ENCODE results near the gene TRIM54. TPM values are rescaled to one million over a fixed set of nuclear protein-coding genes. Genes with fewer than 3 reads are reported as not detected.

The TRIM54 gene
- total and polyA plus RNA-seq, 9 of the 15 experiments (the other 6 are each of a cell fraction or from before 2014, with no cell fraction given): not detected

DNA sequence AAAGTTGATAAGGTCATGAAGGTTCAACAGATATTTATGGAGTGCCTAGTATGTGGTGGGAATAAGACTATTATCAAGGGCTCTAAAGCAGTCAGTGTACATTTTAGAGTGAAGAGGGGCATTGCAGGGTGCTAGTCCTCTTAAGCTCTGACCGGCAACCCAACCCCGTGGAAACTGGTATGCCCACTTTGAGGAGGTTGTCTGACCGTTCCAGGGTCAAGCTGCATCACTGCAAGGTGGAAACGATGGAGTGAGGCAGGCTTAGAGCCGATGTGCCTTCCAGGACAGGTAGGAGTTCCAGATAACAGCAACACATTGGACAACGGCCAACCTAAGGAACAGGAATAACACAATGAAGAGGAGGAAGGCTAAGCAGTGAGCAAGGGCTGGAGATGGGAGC is 27.4 kb downstream of the TRIM54 start:
- H3K36me3 ChIP-seq (ENCODE audit: control insufficient read depth, insufficient read depth, low read length): peaks cover 20% of the 10 kb centered on the region; the same call in 2 of the 3 replicates
- H3K4me3 ChIP-seq: no peak overlapping the region
- H3K79me2 ChIP-seq (ENCODE audit: control insufficient read depth, insufficient read depth, low read length): no peaks in the 10 kb centered on the region
- no peak overlapping the region for H3K9ac ChIP-seq (ENCODE audit: insufficient read depth in 1 of 2, low read depth in 2 of 2, low read length in 2 of 2)
- no peak overlapping the region for H3K4me2 ChIP-seq (ENCODE audit: insufficient read depth, low read length)
- H3K9me3 ChIP-seq (replicated peaks; ENCODE audit: control insufficient read depth, insufficient read depth, low read depth, low read length): no peaks in the 10 kb centered on the region
- ChIA-PET CTCF (ENCODE audit: low intra/inter-chr PET ratio) (no interaction called here), POLR2A (interaction anchor here (0.6 to 1.0 kb wide), 2 partner anchors 13 to 1489 kb away, joined by 4 read pairs; partner anchors contain the start of gene MPV17)
- peaks cover 0 to 9% of the 10 kb centered on the region in 2 experiments; a peak in 3 of 5 replicates for H3K4me1 ChIP-seq (replicated peaks in 1 of 2; ENCODE audit: control insufficient read depth in 2 of 2, insufficient read depth in 2 of 2, low read length in 2 of 2)
- FAIRE-seq (no peak), DNase-seq (ENCODE audit: extremely low read depth in 1 of 4, low spot score in 3 of 4) (no peak), ATAC-seq (no peak)
- H2AFZ ChIP-seq (ENCODE audit: low read depth, low read length): no peak overlapping the region
- intact Hi-C loops (cut with micrococcal nuclease) (no loop called here), in situ Hi-C loops (cut with MboI) (no loop called here)
- 0 out of 2 replicates have a peak, but pooled peaks cover 2% of the 10 kb centered on the region for H4K20me1 ChIP-seq (replicated peaks; ENCODE audit: control insufficient read depth, insufficient read depth, low read length)
- WGBS (ENCODE audit: insufficient coverage, low coverage, missing lambda C conversion rate): 76% methylated on average over 6 of the region's 6 CpGs
- H3K9me1 ChIP-seq (ENCODE audit: control insufficient read depth, insufficient read depth, low read length): no peaks in the 10 kb centered on the region
- H3K27ac ChIP-seq (ENCODE audit: extremely low read depth, low read depth, low read length): no peak overlapping the region
- TSS peak; percentile 50 for BruUV-seq (replicated peaks)
- no peaks in the 10 kb centered on the region for H3K27me3 ChIP-seq (ENCODE audit: control insufficient read depth in 2 of 2, insufficient read depth in 2 of 2, low read length in 2 of 2)
- no peak for TF ChIP-seq IRF2 (CRISPR knock-in tag; IDR thresholded peaks at IDR 0.05)
- no peak for TF ChIP-seq JUN (IDR thresholded peaks at IDR 0.05; ENCODE audit: borderline replicate concordance, low read depth, low read length)
- no peak for TF ChIP-seq JUN (CRISPR knock-in tag; IDR thresholded peaks at IDR 0.05; ENCODE audit: borderline replicate concordance)
- no peak for TF ChIP-seq THRAP3 (IDR thresholded peaks at IDR 0.05; ENCODE audit: borderline replicate concordance)
- TF ChIP-seq, protein P1, sequence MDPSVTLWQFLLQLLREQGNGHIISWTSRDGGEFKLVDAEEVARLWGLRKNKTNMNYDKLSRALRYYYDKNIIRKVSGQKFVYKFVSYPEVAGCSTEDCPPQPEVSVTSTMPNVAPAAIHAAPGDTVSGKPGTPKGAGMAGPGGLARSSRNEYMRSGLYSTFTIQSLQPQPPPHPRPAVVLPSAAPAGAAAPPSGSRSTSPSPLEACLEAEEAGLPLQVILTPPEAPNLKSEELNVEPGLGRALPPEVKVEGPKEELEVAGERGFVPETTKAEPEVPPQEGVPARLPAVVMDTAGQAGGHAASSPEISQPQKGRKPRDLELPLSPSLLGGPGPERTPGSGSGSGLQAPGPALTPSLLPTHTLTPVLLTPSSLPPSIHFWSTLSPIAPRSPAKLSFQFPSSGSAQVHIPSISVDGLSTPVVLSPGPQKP (CRISPR knock-in tag; IDR thresholded peaks at IDR 0.05): no peak
- TF ChIP-seq KLF6 (CRISPR knock-in tag; IDR thresholded peaks at IDR 0.05; ENCODE audit: borderline replicate concordance): no peak
- TF ChIP-seq LCOR (CRISPR knock-in tag; IDR thresholded peaks at IDR 0.05): no peak
- no peak for TF ChIP-seq ELF4 (CRISPR knock-in tag; IDR thresholded peaks at IDR 0.05)
- no peak for TF ChIP-seq HNRNPH1 (optimal IDR thresholded peaks at IDR 0.05; ENCODE audit: low read depth, low read length)
- no peak for TF ChIP-seq NR4A1 (CRISPR knock-in tag; IDR thresholded peaks at IDR 0.05)
- no peak for TF ChIP-seq NR4A1 (tag; IDR thresholded peaks at IDR 0.05)
- TF ChIP-seq ZSCAN32 (CRISPR knock-in tag; IDR thresholded peaks at IDR 0.05): no peak
- TF ChIP-seq MTA2 (IDR thresholded peaks at IDR 0.05; ENCODE audit: low read depth): no peak
- no peak for TF ChIP-seq POLR2H (tag; IDR thresholded peaks at IDR 0.05; ENCODE audit: low read depth)
- no peak for TF ChIP-seq HDAC6 (IDR thresholded peaks at IDR 0.05; ENCODE audit: low read depth, low read length)
- TF ChIP-seq, protein P2, sequence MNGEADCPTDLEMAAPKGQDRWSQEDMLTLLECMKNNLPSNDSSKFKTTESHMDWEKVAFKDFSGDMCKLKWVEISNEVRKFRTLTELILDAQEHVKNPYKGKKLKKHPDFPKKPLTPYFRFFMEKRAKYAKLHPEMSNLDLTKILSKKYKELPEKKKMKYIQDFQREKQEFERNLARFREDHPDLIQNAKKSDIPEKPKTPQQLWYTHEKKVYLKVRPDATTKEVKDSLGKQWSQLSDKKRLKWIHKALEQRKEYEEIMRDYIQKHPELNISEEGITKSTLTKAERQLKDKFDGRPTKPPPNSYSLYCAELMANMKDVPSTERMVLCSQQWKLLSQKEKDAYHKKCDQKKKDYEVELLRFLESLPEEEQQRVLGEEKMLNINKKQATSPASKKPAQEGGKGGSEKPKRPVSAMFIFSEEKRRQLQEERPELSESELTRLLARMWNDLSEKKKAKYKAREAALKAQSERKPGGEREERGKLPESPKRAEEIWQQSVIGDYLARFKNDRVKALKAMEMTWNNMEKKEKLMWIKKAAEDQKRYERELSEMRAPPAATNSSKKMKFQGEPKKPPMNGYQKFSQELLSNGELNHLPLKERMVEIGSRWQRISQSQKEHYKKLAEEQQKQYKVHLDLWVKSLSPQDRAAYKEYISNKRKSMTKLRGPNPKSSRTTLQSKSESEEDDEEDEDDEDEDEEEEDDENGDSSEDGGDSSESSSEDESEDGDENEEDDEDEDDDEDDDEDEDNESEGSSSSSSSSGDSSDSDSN (IDR thresholded peaks at IDR 0.05; ENCODE audit: borderline replicate concordance in 1 of 2, low read depth in 2 of 2, low read length in 2 of 2): no peak
- no peak for TF ChIP-seq SOX6 (IDR thresholded peaks at IDR 0.05)
- no peak for TF ChIP-seq GATA2 (CRISPR knock-in tag; IDR thresholded peaks at IDR 0.05)
- no peak for TF ChIP-seq ZNF41 (CRISPR knock-in tag; conservative IDR thresholded peaks at IDR 0.05)
